Psoas muscle (tissue), 8 donors: Measurements from ENCODE around the gene IER2. TPM values are rescaled to one million over a fixed set of nuclear protein-coding genes. Genes with fewer than 3 reads are reported as not detected.

Experiments
- ATAC-seq, 4 donors: fragments of 200-7000 bp; cut with Tn5 transposase; one replicate each; pipeline ENCODE4 v1.9.1; 2020; ENCODE audit warnings: moderate library complexity in 3 of 4, mild to moderate bottlenecking in 2 of 4
- DNase-seq, 2 donors: peaks; one replicate each; pipeline ENCODE4 v3.0.0-alpha.2; 2020
- H3K27ac ChIP-seq: fragments of 200-600 bp; one replicate; pipeline ENCODE4 v1.8.0; 2022
- H3K27me3 ChIP-seq, 3 donors: fragments of 200-600 bp in 1 of 3; one replicate each; pipeline versions ENCODE4 v1.6.1 to v1.8.0; 2013 to 2022; ENCODE audit warnings: low read length in 2 of 3, mild to moderate bottlenecking in 2 of 3, moderate library complexity in 1 of 3; ENCODE audit not compliant: insufficient read depth in 3 of 3
- H3K36me3 ChIP-seq, 2 donors: fragments of 200-600 bp in 1 of 2; one replicate each; pipeline versions ENCODE4 v1.6.1 to v1.8.0; 2013 to 2022; ENCODE audit warnings: low read depth in 1 of 2, mild to moderate bottlenecking in 1 of 2, moderate library complexity in 1 of 2; ENCODE audit not compliant: insufficient read depth in 1 of 2
- H3K4me1 ChIP-seq: fragments of 200-600 bp; one replicate; pipeline ENCODE4 v1.8.0; 2022
- H3K4me3 ChIP-seq: fragments of 200-600 bp; one replicate; pipeline ENCODE4 v1.8.0; 2022; ENCODE audit warnings: mild to moderate bottlenecking
- H3K9me3 ChIP-seq: fragments of 200-600 bp; one replicate; pipeline ENCODE4 v1.8.0; 2022
- WGBS, 3 donors: extraction: QIAGEN DNeasy Blood & Tissue Kit; methylation state at CpG; one replicate each; pipeline versions ENCODE4 v1.1.6 to v1.1.7; 2013; 5-methylcytosine and 5-hydroxymethylcytosine counted together
- intact Hi-C, 2 donors: fragments of 100-400 bp; cut with DNase I; formaldehyde crosslinking; loops; one replicate each; pipeline versions ENCODE4 v1.11.0 to v1.14.2; 2022
- polyA plus RNA-seq, 3 donors: library from polyadenylated mRNA; stranded (reverse); fragments of 200-250 nt; gene quantifications; one replicate each; pipeline ENCODE4 v1.2.3, GENCODE V29; 2013
- total RNA-seq, 4 donors: library from RNA; stranded (reverse); fragmentation: NEBNext Ultra II Directional in 2 of 4; extraction: Animal tissue kit (Norgen Biotek cat#: 25700) in 2 of 4; gene quantifications; one replicate each; pipeline versions ENCODE4 v1.2.1 to v1.2.4, GENCODE V29; 2021 to 2023
- TF ChIP-seq, protein P1 (sequence below): fragments of 200-600 bp; IDR thresholded peaks from one replicate; pipeline ENCODE4 v1.8.0; 2022; ENCODE audit warnings: antibody characterized with exemption
- donor health status: healthy with polysubstance abuse.
- donor health status: DM: no; HTN: no; CAD: no; lungs with moderate emphysema.
- donor health status: Bipolar disorder and iron deficiency.
- donor health status: healthy.
- donor health status: DM: yes; HTN: yes; CAD: no.
- donor health status: DM: no; HTN: no; CAD: no.
- donor health status: DM: no; HTN: no; CAD: no.
- donor health status: DM: yes; HTN: yes; CAD: no.

Gene IER2
- total and polyA plus RNA-seq, 7 donors = 12.9 to 62.7 (median 29.0) TPM

DNA sequence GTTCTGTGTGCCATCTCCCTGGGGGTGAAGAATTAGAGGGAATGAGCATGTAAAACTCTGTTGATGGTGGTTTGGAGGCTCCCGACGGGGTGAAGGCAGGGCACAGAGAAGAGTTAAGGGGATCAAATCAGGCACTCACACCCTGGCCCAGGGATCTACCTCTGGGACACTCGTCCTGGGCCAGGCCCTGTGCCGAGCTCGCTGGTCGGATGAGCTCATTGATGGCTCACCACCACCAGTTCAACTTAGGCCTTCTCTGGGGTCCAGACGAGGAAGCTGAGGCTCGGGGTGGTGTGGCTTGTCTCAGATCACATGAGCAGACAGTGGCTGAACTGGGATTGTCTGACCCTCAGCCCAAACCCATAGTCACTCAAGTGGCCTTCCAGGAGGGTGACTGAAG is 30.6 kb upstream of the IER2 start:
- Histone ChIP-seq H3K9me3 (no peaks in the 10 kb centered on the region), H3K27me3 (no peaks in the 10 kb centered on the region), H3K4me1 (peaks cover 35% of the 10 kb centered on the region), H3K27ac (no peak overlapping the region), H3K36me3 (peaks cover 0 to 12% of the 10 kb centered on the region in 2 donors), H3K4me3 (peak overlapping the region; percentile 92)
- DNase-seq = no peak
- intact Hi-C loops = loop anchor here in 1 of 2 donors (2.0 kb wide), 1 partner anchor 29 kb away; no protein-coding TSS in a partner anchor
- TF ChIP-seq, protein P1, sequence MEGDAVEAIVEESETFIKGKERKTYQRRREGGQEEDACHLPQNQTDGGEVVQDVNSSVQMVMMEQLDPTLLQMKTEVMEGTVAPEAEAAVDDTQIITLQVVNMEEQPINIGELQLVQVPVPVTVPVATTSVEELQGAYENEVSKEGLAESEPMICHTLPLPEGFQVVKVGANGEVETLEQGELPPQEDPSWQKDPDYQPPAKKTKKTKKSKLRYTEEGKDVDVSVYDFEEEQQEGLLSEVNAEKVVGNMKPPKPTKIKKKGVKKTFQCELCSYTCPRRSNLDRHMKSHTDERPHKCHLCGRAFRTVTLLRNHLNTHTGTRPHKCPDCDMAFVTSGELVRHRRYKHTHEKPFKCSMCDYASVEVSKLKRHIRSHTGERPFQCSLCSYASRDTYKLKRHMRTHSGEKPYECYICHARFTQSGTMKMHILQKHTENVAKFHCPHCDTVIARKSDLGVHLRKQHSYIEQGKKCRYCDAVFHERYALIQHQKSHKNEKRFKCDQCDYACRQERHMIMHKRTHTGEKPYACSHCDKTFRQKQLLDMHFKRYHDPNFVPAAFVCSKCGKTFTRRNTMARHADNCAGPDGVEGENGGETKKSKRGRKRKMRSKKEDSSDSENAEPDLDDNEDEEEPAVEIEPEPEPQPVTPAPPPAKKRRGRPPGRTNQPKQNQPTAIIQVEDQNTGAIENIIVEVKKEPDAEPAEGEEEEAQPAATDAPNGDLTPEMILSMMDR = no peak
- WGBS, 3 donors = 26 to 64% (median 45%) methylated on average over 8 of the region's 8 CpGs
- ATAC-seq = no peak

DNA sequence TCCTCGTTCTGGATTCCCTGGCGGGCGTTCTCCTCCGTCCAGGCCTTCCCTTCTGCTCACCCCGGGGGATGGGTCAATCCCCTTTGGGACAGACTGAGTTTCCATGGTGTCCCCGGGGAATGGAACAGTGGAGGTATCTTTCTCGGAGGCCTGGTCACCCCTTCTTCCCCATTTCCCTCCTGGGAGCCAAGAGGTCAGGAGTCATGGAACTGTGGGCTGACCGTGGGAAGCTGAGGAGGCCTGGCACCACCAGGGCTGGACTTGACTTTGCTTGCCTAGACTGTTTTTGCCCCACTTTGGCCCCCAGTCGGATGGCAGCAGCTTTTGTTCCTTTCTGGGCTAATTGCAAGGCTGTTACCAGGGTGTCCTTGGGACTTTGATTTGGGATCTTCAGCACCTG is 30.2 kb upstream of the IER2 start:
- Histone ChIP-seq H3K27me3 (no peaks in the 10 kb centered on the region), H3K27ac (no peak overlapping the region), H3K4me1 (peaks cover 31% of the 10 kb centered on the region), H3K4me3 (peak overlapping the region; percentile 92), H3K9me3 (no peaks in the 10 kb centered on the region), H3K36me3 (peaks cover 0 to 8% of the 10 kb centered on the region in 2 donors)
- intact Hi-C loops = no loop called here
- no peak for DNase-seq
- no peak for ATAC-seq
- TF ChIP-seq, protein P1 = no peak
- WGBS, 3 donors = 71 to 84% (median 78%) methylated on average over 9 of the region's 9 CpGs

DNA sequence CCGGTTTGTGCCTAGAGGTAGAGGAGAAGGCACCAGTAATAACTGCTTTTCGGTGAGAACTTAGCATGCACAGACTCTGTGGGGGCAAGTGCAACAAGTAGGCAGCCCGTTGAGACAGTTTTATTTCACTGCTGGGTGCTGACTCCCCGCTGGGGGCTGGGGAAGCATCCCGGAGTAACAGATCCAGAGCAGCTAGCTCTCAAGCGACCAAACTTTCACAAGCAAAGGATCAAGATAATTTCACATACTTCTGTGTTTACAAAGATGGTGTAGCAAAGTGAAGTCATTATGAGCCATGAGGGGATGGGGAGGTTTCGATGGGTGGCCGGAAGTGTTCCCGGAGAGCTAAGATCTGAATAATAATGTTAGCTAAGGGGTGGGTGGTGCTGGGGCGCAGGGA is 29.4 kb upstream of the IER2 start:
- intact Hi-C loops = no loop called here
- DNase-seq (no peak), ATAC-seq (no peak)
- no peaks in the 10 kb centered on the region for H3K27me3 ChIP-seq
- no peak overlapping the region for H3K4me3 ChIP-seq
- TF ChIP-seq, protein P1 = no peak
- no peaks in the 10 kb centered on the region for H3K9me3 ChIP-seq
- H3K27ac ChIP-seq = no peak overlapping the region
- H3K4me1 ChIP-seq = peaks cover 23% of the 10 kb centered on the region
- 69 to 78% (median 77%) methylated on average over 10 of the region's 10 CpGs for WGBS, 3 donors
- H3K36me3 ChIP-seq = peaks cover 0 to 4% of the 10 kb centered on the region in 2 donors

DNA sequence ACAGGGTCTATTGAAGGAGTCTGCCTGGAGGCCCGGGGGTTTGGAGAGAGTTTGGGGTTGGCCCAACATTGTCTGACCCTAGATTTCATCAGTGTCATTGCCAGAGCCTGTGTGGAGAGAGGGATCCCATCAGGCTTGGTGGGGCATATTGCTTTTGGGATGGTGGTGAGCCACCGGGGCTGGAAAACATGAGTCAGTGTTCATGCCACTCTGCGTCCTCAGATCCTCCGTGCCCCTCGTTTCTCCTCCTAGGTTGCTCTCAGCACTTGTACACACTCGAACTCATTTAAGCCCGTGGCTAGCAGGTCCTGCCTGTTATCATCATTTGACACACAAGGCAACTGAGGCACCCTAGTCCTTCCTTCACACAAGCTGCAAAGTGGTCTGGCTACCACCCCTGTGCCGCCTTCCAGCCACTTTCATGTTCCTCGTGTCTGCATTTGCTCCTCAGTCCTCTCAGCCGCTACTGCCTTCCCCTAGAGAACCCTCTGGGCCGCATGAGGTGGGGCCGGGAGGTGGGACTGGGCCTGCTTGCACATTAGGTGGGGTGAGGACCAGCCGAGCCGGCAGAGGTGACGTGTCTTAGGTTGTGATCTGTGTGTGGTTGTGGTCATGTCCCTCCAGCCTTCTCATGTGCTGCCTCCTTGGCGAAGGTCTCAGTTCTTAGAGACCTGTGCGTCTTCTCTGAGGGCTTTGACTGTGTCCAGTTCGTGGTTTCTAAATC is 28.5 kb upstream of the IER2 start:
- 69 to 83% (median 71%) methylated on average over 18 of the region's 18 CpGs for WGBS, 3 donors
- intact Hi-C loops = no loop called here
- no peaks in the 10 kb centered on the region for H3K9me3 ChIP-seq
- TF ChIP-seq, protein P1 = no peak
- peaks cover 22% of the 10 kb centered on the region for H3K4me1 ChIP-seq
- H3K27ac ChIP-seq = no peak overlapping the region
- ATAC-seq = no peak
- no peak for DNase-seq
- no peak overlapping the region for H3K4me3 ChIP-seq
- peaks cover 0 to 7% of the 10 kb centered on the region in 2 donors for H3K36me3 ChIP-seq
- H3K27me3 ChIP-seq = no peaks in the 10 kb centered on the region
